Neural crest cell (in vitro differentiated cells): Measurements from ENCODE around the gene CMTM2. TPM values are rescaled to one million over a fixed set of nuclear protein-coding genes. Genes with fewer than 3 reads are reported as not detected.

Experiments used
- DNase-seq: peaks from one replicate; pipeline ENCODE4 v3.0.0; 2021; ENCODE audit warnings: low read depth, mixed read lengths, low spot score
- H3K27ac Mint-ChIP-seq: one replicate; pipeline ENCODE4 v1.8.0; 2021; ENCODE audit warnings: mild to moderate bottlenecking, mixed read lengths; ENCODE audit not compliant: unreplicated experiment
- H3K27me3 Mint-ChIP-seq: 2 replicates; pipeline ENCODE4 v1.8.0; 2021; ENCODE audit warnings: low read depth, mild to moderate bottlenecking, mixed read lengths
- H3K36me3 Mint-ChIP-seq: 2 replicates; pipeline ENCODE4 v1.8.0; 2021; ENCODE audit warnings: low read depth, mild to moderate bottlenecking, mixed read lengths
- H3K4me1 Mint-ChIP-seq: 2 replicates; pipeline ENCODE4 v1.8.0; 2021; ENCODE audit warnings: mixed read lengths
- H3K4me3 Mint-ChIP-seq: one replicate; pipeline ENCODE4 v1.8.0; 2021; ENCODE audit warnings: mild to moderate bottlenecking, mixed read lengths
- H3K9me3 Mint-ChIP-seq: 2 replicates; pipeline ENCODE4 v1.8.0; 2021; ENCODE audit warnings: mixed read lengths
- CTCF ChIP-seq: fragments of 200-600 bp; sonication (generic); conservative IDR thresholded peaks from 2 replicates; pipeline ENCODE4 v1.5.0; 2021; ENCODE audit warnings: antibody characterized with exemption, mild to moderate bottlenecking
- total RNA-seq: library from RNA; stranded (reverse); gene quantifications from 2 replicates; pipeline ENCODE4 v1.2.1, GENCODE V29; 2021

The CMTM2 gene
- total RNA-seq, 1 donor from 2014 or later = 0.54 TPM

- Mint-ChIP-seq H3K4me1 (peaks cover 55% of the 10 kb centered on the region), H3K4me3 (no peak overlapping the region), H3K27me3 (no peaks in the 10 kb centered on the region), H3K27ac (no peak overlapping the region), H3K9me3 (peaks cover 3% of the 10 kb centered on the region), H3K36me3 (peaks cover 22% of the 10 kb centered on the region)
- no peak for TF ChIP-seq CTCF
- no peak for DNase-seq
Observed at GRCh38 chr16:66554495-66554894, 24.8 kb upstream of the CMTM2 start.

GRCh38 chr16:66560107-66560506, 19.2 kb upstream of the CMTM2 start:
- H3K4me3 Mint-ChIP-seq = no peak overlapping the region
- peak overlapping the region; percentile 44 for H3K27ac Mint-ChIP-seq
- no peaks in the 10 kb centered on the region for H3K9me3 Mint-ChIP-seq
- H3K36me3 Mint-ChIP-seq = peaks cover 15% of the 10 kb centered on the region
- H3K4me1 Mint-ChIP-seq = peaks cover 22% of the 10 kb centered on the region
- TF ChIP-seq CTCF = no peak
- H3K27me3 Mint-ChIP-seq = no peaks in the 10 kb centered on the region
- DNase-seq = no peak

GRCh38 chr16:66561381-66562080, 17.7 kb upstream of the CMTM2 start:
- Mint-ChIP-seq H3K36me3 (peaks cover 12% of the 10 kb centered on the region), H3K4me1 (peaks cover 10% of the 10 kb centered on the region), H3K9me3 (no peaks in the 10 kb centered on the region), H3K4me3 (no peak overlapping the region), H3K27me3 (no peaks in the 10 kb centered on the region), H3K27ac (no peak overlapping the region)
- no peak for DNase-seq
- TF ChIP-seq CTCF = no peak

- Mint-ChIP-seq H3K4me1 (peaks cover 10% of the 10 kb centered on the region), H3K9me3 (no peaks in the 10 kb centered on the region), H3K27ac (no peak overlapping the region), H3K36me3 (peaks cover 16% of the 10 kb centered on the region), H3K4me3 (no peak overlapping the region), H3K27me3 (no peaks in the 10 kb centered on the region)
- TF ChIP-seq CTCF = no peak
- no peak for DNase-seq
Observed at GRCh38 chr16:66562409-66562808, 16.9 kb upstream of the CMTM2 start.

GRCh38 chr16:66562986-66563385, 16.3 kb upstream of the CMTM2 start:
- Mint-ChIP-seq H3K9me3 (no peaks in the 10 kb centered on the region), H3K4me3 (no peak overlapping the region), H3K36me3 (peaks cover 18% of the 10 kb centered on the region), H3K27me3 (no peaks in the 10 kb centered on the region), H3K27ac (no peak overlapping the region), H3K4me1 (peaks cover 10% of the 10 kb centered on the region)
- TF ChIP-seq CTCF = no peak
- DNase-seq = no peak
